ENCODE results near the gene CDK6.

DNA sequence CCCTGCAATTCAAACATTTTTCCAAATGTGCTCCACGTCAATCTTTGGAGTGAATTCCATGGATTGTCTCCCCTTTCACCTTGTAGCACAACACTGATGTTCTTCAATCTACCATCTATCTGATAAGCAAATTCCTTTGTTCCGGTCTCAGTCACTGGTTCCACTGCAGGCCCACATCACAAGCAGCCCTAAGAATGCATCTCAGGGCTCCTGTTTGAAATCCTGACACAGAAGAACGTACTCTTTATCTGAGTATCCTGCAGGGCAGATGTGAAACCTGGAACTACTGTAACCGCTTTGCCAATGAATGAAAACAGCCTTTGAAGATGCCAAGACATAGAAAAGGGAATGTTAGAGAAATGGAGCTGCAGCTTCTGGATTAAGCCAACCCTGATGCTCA lies 183.2 kb downstream of the CDK6 start:
- TF ChIP-seq, protein P1, sequence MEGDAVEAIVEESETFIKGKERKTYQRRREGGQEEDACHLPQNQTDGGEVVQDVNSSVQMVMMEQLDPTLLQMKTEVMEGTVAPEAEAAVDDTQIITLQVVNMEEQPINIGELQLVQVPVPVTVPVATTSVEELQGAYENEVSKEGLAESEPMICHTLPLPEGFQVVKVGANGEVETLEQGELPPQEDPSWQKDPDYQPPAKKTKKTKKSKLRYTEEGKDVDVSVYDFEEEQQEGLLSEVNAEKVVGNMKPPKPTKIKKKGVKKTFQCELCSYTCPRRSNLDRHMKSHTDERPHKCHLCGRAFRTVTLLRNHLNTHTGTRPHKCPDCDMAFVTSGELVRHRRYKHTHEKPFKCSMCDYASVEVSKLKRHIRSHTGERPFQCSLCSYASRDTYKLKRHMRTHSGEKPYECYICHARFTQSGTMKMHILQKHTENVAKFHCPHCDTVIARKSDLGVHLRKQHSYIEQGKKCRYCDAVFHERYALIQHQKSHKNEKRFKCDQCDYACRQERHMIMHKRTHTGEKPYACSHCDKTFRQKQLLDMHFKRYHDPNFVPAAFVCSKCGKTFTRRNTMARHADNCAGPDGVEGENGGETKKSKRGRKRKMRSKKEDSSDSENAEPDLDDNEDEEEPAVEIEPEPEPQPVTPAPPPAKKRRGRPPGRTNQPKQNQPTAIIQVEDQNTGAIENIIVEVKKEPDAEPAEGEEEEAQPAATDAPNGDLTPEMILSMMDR (IDR thresholded peaks at IDR 0.05; ENCODE audit: low read depth, low read length): no peak
- TF ChIP-seq, protein P2, sequence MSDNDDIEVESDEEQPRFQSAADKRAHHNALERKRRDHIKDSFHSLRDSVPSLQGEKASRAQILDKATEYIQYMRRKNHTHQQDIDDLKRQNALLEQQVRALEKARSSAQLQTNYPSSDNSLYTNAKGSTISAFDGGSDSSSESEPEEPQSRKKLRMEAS (IDR thresholded peaks at IDR 0.05; ENCODE audit: low read depth, low read length): no peak
- TF ChIP-seq POLR2A (IDR thresholded peaks at IDR 0.05; ENCODE audit: extremely low read depth, insufficient read length) (no peak), MYC (IDR thresholded peaks at IDR 0.05; ENCODE audit: low read depth, low read length) (no peak)

Data from NB4 (cell line).